PC-3 (cell line): ENCODE measurements around the gene UGT1A9. TPM values are rescaled to one million over a fixed set of nuclear protein-coding genes. Genes with fewer than 3 reads are reported as not detected.
"Not testable (repeated sequence)": the region's sequence is repeated elsewhere in the genome, so short reads cannot be mapped to it uniquely, and the experiment has no call there.

Source experiments
- ATAC-seq: fragments of 200-7000 bp; cut with Tn5 transposase; 2 replicates; pipeline ENCODE4 v1.9.1; 2020; ENCODE audit warnings: mild to moderate bottlenecking, moderate library complexity
- BruUV-seq: library from RNA; stranded (reverse); fragments of 400-500 nt; replicated peaks from 2 replicates; lab custom pipeline; 2021; lab: Mats Ljungman, UMichigan
- CTCF ChIA-PET: fragments of 300-600 bp; sonication (Branson Sonifier 250); formaldehyde crosslinking; loops from one replicate; lab custom pipeline; 2022; ENCODE audit warnings: antibody characterized with exemption; lab: Charles Lee
- POLR2A ChIA-PET: fragments of 300-600 bp; sonication (Branson Sonifier 250); formaldehyde crosslinking; loops from one replicate; lab custom pipeline; 2022; ENCODE audit warnings: antibody characterized with exemption; ENCODE audit not compliant: unreplicated experiment; lab: Charles Lee
- DNase-seq: peaks from one replicate; pipeline ENCODE4 v3.0.0-alpha.2; 2015
- H2AFZ ChIP-seq: fragments of 300-600 bp; sonication (generic); 2 replicates; pipeline ENCODE4 v1.6.0; 2016; ENCODE audit warnings: antibody characterized with exemption, low read length
- H3F3A ChIP-seq: fragments of 300-600 bp; sonication (generic); one replicate; pipeline ENCODE4 v1.6.0; 2017; ENCODE audit warnings: antibody characterized with exemption, low read length, control low read depth, mild to moderate bottlenecking; ENCODE audit not compliant: unreplicated experiment
- H3K27ac ChIP-seq: fragments of 300-600 bp; sonication (generic); 2 replicates; pipeline ENCODE4 v1.5.1; 2016; ENCODE audit warnings: mild to moderate bottlenecking, low read length
- H3K27me3 ChIP-seq: fragments of 300-600 bp; sonication (generic); 2 replicates; pipeline ENCODE4 v1.6.1; 2016; ENCODE audit warnings: low read length, mixed read lengths
- H3K36me3 ChIP-seq: fragments of 300-600 bp; sonication (generic); 2 replicates; pipeline ENCODE4 v1.6.1; 2016; ENCODE audit warnings: low read depth, mixed run types, low read length, mixed read lengths
- H3K4me1 ChIP-seq: fragments of 300-600 bp; sonication (generic); 2 replicates; pipeline ENCODE4 v1.5.1; 2016; ENCODE audit warnings: low read length; ENCODE audit not compliant: insufficient read depth
- H3K4me2 ChIP-seq: fragments of 300-600 bp; sonication (generic); 2 replicates; pipeline ENCODE4 v1.6.0; 2016; ENCODE audit warnings: low read length
- H3K4me3 ChIP-seq: fragments of 300-600 bp; sonication (generic); 2 replicates; pipeline ENCODE4 v1.5.1; 2016; ENCODE audit warnings: mild to moderate bottlenecking, low read length, mixed read lengths
- H3K79me2 ChIP-seq: fragments of 300-600 bp; sonication (generic); 2 replicates; pipeline ENCODE4 v1.6.1; 2017; ENCODE audit warnings: low read length, mixed read lengths
- H3K9ac ChIP-seq: fragments of 300-600 bp; sonication (generic); 2 replicates; pipeline ENCODE4 v1.6.0; 2016; ENCODE audit warnings: mild to moderate bottlenecking, low read length
- H3K9me2 ChIP-seq: fragments of 300-600 bp; sonication (generic); replicated peaks from 2 replicates; pipeline ENCODE4 v1.6.1; 2016; ENCODE audit warnings: mixed run types, low read length, mixed read lengths
- H3K9me3 ChIP-seq: fragments of 300-600 bp; sonication (generic); 2 replicates; pipeline ENCODE4 v1.6.1; 2016; ENCODE audit warnings: low read length, mixed read lengths
- H4K20me1 ChIP-seq: fragments of 300-600 bp; sonication (generic); 2 replicates; pipeline ENCODE4 v1.6.1; 2016; ENCODE audit warnings: low read length, mixed read lengths
- CTCF ChIP-seq: fragments of 300-600 bp; sonication (generic); conservative IDR thresholded peaks from 2 replicates; pipeline ENCODE4 v1.5.1; 2017; ENCODE audit warnings: antibody characterized with exemption, low read depth, mild to moderate bottlenecking, low read length
- EZH2 ChIP-seq: fragments of 300-600 bp; sonication (generic); IDR thresholded peaks from one replicate; pipeline ENCODE4 v1.6.1; 2017; ENCODE audit warnings: antibody characterized with exemption, mild to moderate bottlenecking, low read length; ENCODE audit not compliant: unreplicated experiment
- EZH2phosphoT487 ChIP-seq: fragments of 300-600 bp; sonication (generic); IDR thresholded peaks from 2 replicates; pipeline ENCODE4 v1.6.1; 2018; ENCODE audit warnings: mild to moderate bottlenecking, antibody characterized with exemption, low read length, borderline replicate concordance
- intact Hi-C: fragments of 100-400 bp; cut with micrococcal nuclease; formaldehyde crosslinking; loops from 2 replicates; pipeline ENCODE4 v1.9.0; 2023
- total RNA-seq: library from RNA; depleted of rRNA; stranded (reverse); fragments of >200 nt; gene quantifications from 2 replicates; pipeline ENCODE4 v1.2.3, GENCODE V29; 2014

The UGT1A9 gene
- total RNA-seq, 1 experiment from 2014 or later = not detected

GRCh38 chr2:233746475-233747282 is 75.0 kb downstream of the UGT1A9 start:
- Histone ChIP-seq H3K36me3 (no peaks in the 10 kb centered on the region), H3K9ac (no peak overlapping the region), H3K79me2 (no peaks in the 10 kb centered on the region), H3K4me3 (no peak overlapping the region), H3K4me1 (no peaks in the 10 kb centered on the region), H3K27ac (no peak overlapping the region), H3K9me2 (no peaks in the 10 kb centered on the region), H3K9me3 (no peaks in the 10 kb centered on the region), H4K20me1 (no peaks in the 10 kb centered on the region), H2AFZ (no peak overlapping the region), H3K4me2 (no peak overlapping the region), H3F3A (no peaks in the 10 kb centered on the region), H3K27me3 (no peaks in the 10 kb centered on the region)
- intact Hi-C loops = no loop called here
- CTCF ChIA-PET = no interaction called here
- no peak for ATAC-seq
- BruUV-seq = no TSS peak
- TF ChIP-seq EZH2 (no peak), CTCF (no peak), EZH2phosphoT487 (no peak)
- POLR2A ChIA-PET = no interaction called here
- DNase-seq = no peak

GRCh38 chr2:233747283-233747544 is 75.5 kb downstream of the UGT1A9 start:
- Histone ChIP-seq H3K27me3 (no peaks in the 10 kb centered on the region), H3K9ac (no peak overlapping the region), H3K9me2 (no peaks in the 10 kb centered on the region), H3K4me2 (no peak overlapping the region), H3K9me3 (no peaks in the 10 kb centered on the region), H3K27ac (no peak overlapping the region), H3K4me1 (no peaks in the 10 kb centered on the region), H3K36me3 (no peaks in the 10 kb centered on the region), H3K4me3 (no peak overlapping the region), H2AFZ (no peak overlapping the region), H3F3A (no peaks in the 10 kb centered on the region), H3K79me2 (no peaks in the 10 kb centered on the region), H4K20me1 (no peaks in the 10 kb centered on the region)
- TF ChIP-seq EZH2 (no peak), CTCF (no peak), EZH2phosphoT487 (no peak)
- ATAC-seq = no peak
- ChIA-PET POLR2A (no interaction called here), CTCF (no interaction called here)
- no peak for DNase-seq
- no TSS peak for BruUV-seq
- intact Hi-C loops = no loop called here

GRCh38 chr2:233750689-233751088 is 79.0 kb downstream of the UGT1A9 start:
- H4K20me1 ChIP-seq, ATAC-seq, H2AFZ ChIP-seq, POLR2A ChIA-PET, H3K9me3 ChIP-seq, H3K36me3 ChIP-seq, H3F3A ChIP-seq, CTCF ChIA-PET, H3K4me3 ChIP-seq, H3K9ac ChIP-seq, H3K9me2 ChIP-seq, H3K4me2 ChIP-seq, DNase-seq, H3K27me3 ChIP-seq, intact Hi-C loops, H3K79me2 ChIP-seq, H3K4me1 ChIP-seq, H3K27ac ChIP-seq, BruUV-seq: not testable (repeated sequence)

- intact Hi-C loops, DNase-seq, H3K4me1 ChIP-seq, BruUV-seq, H4K20me1 ChIP-seq, ATAC-seq, POLR2A ChIA-PET, H3K27me3 ChIP-seq, H3K79me2 ChIP-seq, H3F3A ChIP-seq, H3K4me3 ChIP-seq, H3K36me3 ChIP-seq, H3K9me2 ChIP-seq, H3K27ac ChIP-seq, H3K9ac ChIP-seq, H2AFZ ChIP-seq, CTCF ChIA-PET, H3K9me3 ChIP-seq, H3K4me2 ChIP-seq: not testable (repeated sequence)
Observed at GRCh38 chr2:233751212-233752009, 79.7 kb downstream of the UGT1A9 start.
